ENCODE measurements around the gene PDCD7.
A peak's percentile ranks its signal among the peaks of the same experiment; 100 is the strongest.
"Not testable (repeated sequence)": the region's sequence is repeated elsewhere in the genome, so short reads cannot be mapped to it uniquely, and the experiment has no call there.

The PDCD7 gene

GRCh38 chr15:65102912-65103311 is 30.7 kb downstream of the PDCD7 start:
- no peaks in the 10 kb centered on the region for H3K9me3 ChIP-seq (replicated peaks in 1 of 11)
- H3K9ac ChIP-seq: no peak overlapping the region
- H3K4me3 ChIP-seq: no peak overlapping the region
- peaks cover 0 to 18% (median 0%) of the 10 kb centered on the region in 11 experiments; a peak in 3 of 22 replicates for H4K20me1 ChIP-seq
- TF ChIP-seq Cebpa-rat (IDR thresholded peaks at IDR 0.05): no peak
- H3K27ac ChIP-seq: no peak overlapping the region
- H3K27me3 ChIP-seq: no peaks in the 10 kb centered on the region; a peak in 1 of 22 replicates
- H3K4me1 ChIP-seq: peaks cover 0 to 18% (median 8%) of the 10 kb centered on the region in 10 experiments; a peak in 12 of 20 replicates
- H3K4me2 ChIP-seq: no peak overlapping the region
- H3K36me3 ChIP-seq: peaks cover 51 to 94% (median 65%) of the 10 kb centered on the region in 11 experiments

- Histone ChIP-seq H3K9me3 (replicated peaks in 1 of 11) (no peaks in the 10 kb centered on the region), H3K4me2 (peak overlapping the region in 5 of 11 experiments; percentile 29 to 66 (median 61); a peak in 10 of 22 replicates), H3K9ac (peak overlapping the region in 2 of 11 experiments; percentile 23 to 36; a peak in 2 of 22 replicates), H3K27me3 (no peaks in the 10 kb centered on the region; a peak in 1 of 22 replicates), H3K4me1 (peaks cover 0 to 18% (median 8%) of the 10 kb centered on the region in 10 experiments; a peak in 12 of 20 replicates), H3K36me3 (peaks cover 57 to 94% (median 67%) of the 10 kb centered on the region in 11 experiments), H3K27ac (peak overlapping the region in 2 of 11 experiments; percentile 11 to 24; a peak in 1 of 22 replicates), H3K4me3 (no peak overlapping the region), H4K20me1 (peaks cover 0 to 23% (median 0%) of the 10 kb centered on the region in 11 experiments; a peak in 4 of 22 replicates)
- TF ChIP-seq Cebpa-rat (IDR thresholded peaks at IDR 0.05): no peak
Measured at GRCh38 chr15:65101891-65102708, 31.5 kb downstream of the PDCD7 start.

GRCh38 chr15:65101411-65101890 is 32.2 kb downstream of the PDCD7 start:
- Histone ChIP-seq H3K4me2 (peak overlapping the region in 5 of 11 experiments; percentile 29 to 66 (median 61); a peak in 10 of 22 replicates), H3K4me1 (peaks cover 0 to 18% (median 8%) of the 10 kb centered on the region in 10 experiments; a peak in 12 of 20 replicates), H3K4me3 (no peak overlapping the region), H3K27me3 (no peaks in the 10 kb centered on the region; a peak in 1 of 22 replicates), H3K27ac (peak overlapping the region in 2 of 11 experiments; percentile 11 to 24; a peak in 1 of 22 replicates), H4K20me1 (peaks cover 0 to 30% (median 0%) of the 10 kb centered on the region in 11 experiments; a peak in 4 of 22 replicates), H3K9ac (peak overlapping the region in 2 of 11 experiments; percentile 23 to 36; a peak in 2 of 22 replicates), H3K9me3 (replicated peaks in 1 of 11) (no peaks in the 10 kb centered on the region), H3K36me3 (peaks cover 58 to 94% (median 70%) of the 10 kb centered on the region in 11 experiments)
- no peak for TF ChIP-seq Cebpa-rat (IDR thresholded peaks at IDR 0.05)

- peaks cover 0 to 40% (median 0%) of the 10 kb centered on the region in 11 experiments; a peak in 4 of 22 replicates for H4K20me1 ChIP-seq
- TF ChIP-seq Cebpa-rat (IDR thresholded peaks at IDR 0.05): no peak
- H3K4me3 ChIP-seq: no peak overlapping the region
- no peaks in the 10 kb centered on the region for H3K9me3 ChIP-seq (replicated peaks in 1 of 11)
- peaks cover 0 to 18% (median 8%) of the 10 kb centered on the region in 10 experiments; a peak in 12 of 20 replicates for H3K4me1 ChIP-seq
- peaks cover 50 to 88% (median 63%) of the 10 kb centered on the region in 11 experiments for H3K36me3 ChIP-seq
- H3K27ac ChIP-seq: 0 out of 22 replicates have a peak overlapping the region, but pooled peaks of 1 of the 11 experiments have one; percentile 9
- H3K4me2 ChIP-seq: 0 out of 22 replicates have a peak overlapping the region, but pooled peaks of 1 of the 11 experiments have one; percentile 48
- H3K27me3 ChIP-seq: no peaks in the 10 kb centered on the region; a peak in 1 of 22 replicates
- no peak overlapping the region for H3K9ac ChIP-seq
Measured at GRCh38 chr15:65100442-65100841, 33.2 kb downstream of the PDCD7 start.

GRCh38 chr15:65099801-65100200 is 33.8 kb downstream of the PDCD7 start:
- H3K9ac ChIP-seq; H3K4me2 ChIP-seq; H3K27me3 ChIP-seq; H3K27ac ChIP-seq; H3K4me3 ChIP-seq; H3K9me3 ChIP-seq (replicated peaks in 1 of 11): not testable (repeated sequence)
- peaks cover 44 to 82% (median 56%) of the 10 kb centered on the region in 11 experiments for H3K36me3 ChIP-seq
- H3K4me1 ChIP-seq: peaks cover 0 to 18% (median 8%) of the 10 kb centered on the region in 10 experiments; a peak in 12 of 20 replicates
- peaks cover 0 to 43% (median 0%) of the 10 kb centered on the region in 11 experiments; a peak in 4 of 22 replicates for H4K20me1 ChIP-seq

- peaks cover 0 to 48% (median 0%) of the 10 kb centered on the region in 11 experiments; a peak in 4 of 22 replicates for H4K20me1 ChIP-seq
Measured at GRCh38 chr15:65099336-65099735, 34.3 kb downstream of the PDCD7 start.

GRCh38 chr15:65097651-65098263 is 35.9 kb downstream of the PDCD7 start:
- Histone ChIP-seq H3K4me3 (no peak overlapping the region), H4K20me1 (peaks cover 0 to 48% (median 0%) of the 10 kb centered on the region in 11 experiments; a peak in 4 of 22 replicates), H3K9me3 (replicated peaks in 1 of 11) (no peaks in the 10 kb centered on the region), H3K4me2 (no peak overlapping the region), H3K27me3 (no peaks in the 10 kb centered on the region; a peak in 1 of 22 replicates), H3K4me1 (peaks cover 0 to 18% (median 8%) of the 10 kb centered on the region in 10 experiments; a peak in 12 of 20 replicates), H3K9ac (no peak overlapping the region), H3K27ac (no peak overlapping the region), H3K36me3 (peaks cover 37 to 72% (median 49%) of the 10 kb centered on the region in 11 experiments)
- no peak for TF ChIP-seq Cebpa-rat (IDR thresholded peaks at IDR 0.05)

More at GRCh38 chr15:65099336-65099735, 34.3 kb downstream of the PDCD7 start:
- Histone ChIP-seq H3K27ac (no peak overlapping the region), H3K9me3 (replicated peaks in 1 of 11) (no peaks in the 10 kb centered on the region), H3K36me3 (peaks cover 41 to 77% (median 52%) of the 10 kb centered on the region in 11 experiments), H3K9ac (no peak overlapping the region), H3K4me2 (no peak overlapping the region), H3K4me3 (no peak overlapping the region), H3K4me1 (peaks cover 0 to 18% (median 8%) of the 10 kb centered on the region in 10 experiments; a peak in 12 of 20 replicates), H3K27me3 (no peaks in the 10 kb centered on the region; a peak in 1 of 22 replicates)
- no peak for TF ChIP-seq Cebpa-rat (IDR thresholded peaks at IDR 0.05)

Data from BLaER1 treated with 17β-estradiol and CSF1 and Interleukin-3, amounts not matched to agents 10 nM and 100 nM (cell line).